Measurements from ENCODE around the gene GPR137. TPM values are rescaled to one million over a fixed set of nuclear protein-coding genes. Genes with fewer than 3 reads are reported as not detected.
A peak's percentile ranks its signal among the peaks of the same experiment; 100 is the strongest.
"Not testable (repeated sequence)": the region's sequence is repeated elsewhere in the genome, so short reads cannot be mapped to it uniquely, and the experiment has no call there.

Gene GPR137
- total RNA-seq, 2 donors from 2014 or later = 57.7 to 58.4 TPM

DNA sequence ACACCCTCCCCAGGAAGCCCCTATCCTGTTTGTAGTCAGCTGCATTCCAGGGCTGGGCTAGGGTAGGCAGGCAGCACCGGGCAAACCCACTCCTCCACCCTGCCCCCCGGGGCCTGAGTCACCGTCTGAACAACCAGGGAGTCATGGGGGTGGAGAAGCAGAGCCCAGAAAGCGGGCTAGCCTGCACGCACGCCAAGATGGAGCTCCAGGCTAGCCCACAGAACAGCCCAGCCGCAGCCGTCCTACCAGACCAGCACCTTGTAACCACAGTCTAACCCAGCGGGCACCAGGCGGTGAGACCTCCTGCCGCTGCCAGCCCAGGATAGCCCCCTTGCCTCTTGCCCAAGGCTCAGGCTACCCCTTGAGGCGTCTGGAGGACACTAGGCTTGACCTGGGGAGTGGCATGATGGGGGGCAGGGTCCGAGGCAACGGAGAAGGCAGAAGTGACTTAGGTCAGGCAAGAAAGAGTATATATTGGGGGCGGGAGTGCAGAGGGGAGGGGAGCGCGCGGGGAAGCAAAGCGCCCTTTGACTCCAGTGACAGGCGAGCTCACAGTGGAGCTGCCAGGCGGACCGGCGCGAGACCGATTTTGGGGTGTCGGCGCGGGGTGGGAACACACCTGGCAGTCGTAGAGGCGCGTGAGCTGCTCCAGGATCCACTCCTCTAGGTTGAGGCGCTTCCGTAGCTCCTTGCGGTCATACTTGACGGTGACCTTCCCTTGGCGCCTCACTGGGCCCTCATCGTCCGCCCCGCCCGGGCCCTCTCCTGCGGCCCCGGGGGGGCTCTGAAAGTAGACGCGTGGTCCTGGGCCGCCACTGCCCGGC, 39.6 kb upstream of the GPR137 start:
- peaks cover 28% of the 10 kb centered on the region for H3K4me1 Mint-ChIP-seq
- H3K27me3 Mint-ChIP-seq (ENCODE audit: insufficient read depth) = no peaks in the 10 kb centered on the region
- Histone ChIP-seq H3K4me3 (ENCODE audit: low read length) (peak overlapping the region; percentile 96), H3K9ac (ENCODE audit: extremely low read depth, low read length, poor library complexity, severe bottlenecking) (peak overlapping the region; percentile 82), H3K4me1 (ENCODE audit: control insufficient read depth, insufficient read depth, low read length) (peaks cover 15% of the 10 kb centered on the region), H3K9me3 (ENCODE audit: control insufficient read depth, low read length) (no peaks in the 10 kb centered on the region), H3K27me3 (ENCODE audit: control insufficient read depth, insufficient read depth, low read length, poor library complexity, severe bottlenecking) (no peaks in the 10 kb centered on the region), H3K27ac (ENCODE audit: low read depth, low read length) (peak overlapping the region; percentile 60), H3K36me3 (ENCODE audit: control insufficient read depth, insufficient read depth, low read length) (peaks cover 20% of the 10 kb centered on the region)
- H3K27ac Mint-ChIP-seq = peak overlapping the region; percentile 88
- no peaks in the 10 kb centered on the region for H3K9me3 Mint-ChIP-seq
- TF ChIP-seq, protein P1, sequence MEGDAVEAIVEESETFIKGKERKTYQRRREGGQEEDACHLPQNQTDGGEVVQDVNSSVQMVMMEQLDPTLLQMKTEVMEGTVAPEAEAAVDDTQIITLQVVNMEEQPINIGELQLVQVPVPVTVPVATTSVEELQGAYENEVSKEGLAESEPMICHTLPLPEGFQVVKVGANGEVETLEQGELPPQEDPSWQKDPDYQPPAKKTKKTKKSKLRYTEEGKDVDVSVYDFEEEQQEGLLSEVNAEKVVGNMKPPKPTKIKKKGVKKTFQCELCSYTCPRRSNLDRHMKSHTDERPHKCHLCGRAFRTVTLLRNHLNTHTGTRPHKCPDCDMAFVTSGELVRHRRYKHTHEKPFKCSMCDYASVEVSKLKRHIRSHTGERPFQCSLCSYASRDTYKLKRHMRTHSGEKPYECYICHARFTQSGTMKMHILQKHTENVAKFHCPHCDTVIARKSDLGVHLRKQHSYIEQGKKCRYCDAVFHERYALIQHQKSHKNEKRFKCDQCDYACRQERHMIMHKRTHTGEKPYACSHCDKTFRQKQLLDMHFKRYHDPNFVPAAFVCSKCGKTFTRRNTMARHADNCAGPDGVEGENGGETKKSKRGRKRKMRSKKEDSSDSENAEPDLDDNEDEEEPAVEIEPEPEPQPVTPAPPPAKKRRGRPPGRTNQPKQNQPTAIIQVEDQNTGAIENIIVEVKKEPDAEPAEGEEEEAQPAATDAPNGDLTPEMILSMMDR (conservative IDR thresholded peaks at IDR 0.05) = no peak
- WGBS, 2 experiments (ENCODE audit: insufficient coverage in 1 of 2, insufficient read length in 1 of 2) = 0% methylated on average over 16 to 46 of the region's 46 CpGs
- H3K36me3 Mint-ChIP-seq (ENCODE audit: low read depth) = peaks cover 16% of the 10 kb centered on the region
- H3K4me3 Mint-ChIP-seq = peak overlapping the region; percentile 86
- peak; percentile 80 for DNase-seq

DNA sequence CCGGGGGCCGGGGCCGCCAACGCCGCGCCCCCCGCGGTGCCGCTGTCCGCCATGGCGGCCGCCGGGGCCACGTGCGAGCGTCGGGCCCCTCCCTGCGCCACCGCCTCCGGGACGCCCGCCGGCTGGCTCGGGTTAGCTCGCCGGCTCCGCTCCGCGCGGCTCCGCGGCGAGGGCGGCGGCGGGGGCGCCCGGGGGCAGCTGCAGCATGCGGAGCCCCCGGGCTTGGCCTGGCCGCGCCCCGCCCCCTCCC, 39.1 kb upstream of the GPR137 start:
- H3K4me1 Mint-ChIP-seq = peaks cover 28% of the 10 kb centered on the region
- Histone ChIP-seq H3K4me1 (ENCODE audit: control insufficient read depth, insufficient read depth, low read length) (peaks cover 15% of the 10 kb centered on the region), H3K36me3 (ENCODE audit: control insufficient read depth, insufficient read depth, low read length) (peaks cover 20% of the 10 kb centered on the region), H3K4me3 (ENCODE audit: low read length) (peak overlapping the region; percentile 96)
- peak overlapping the region; percentile 86 for H3K4me3 Mint-ChIP-seq
- H3K27ac ChIP-seq (ENCODE audit: low read depth, low read length); H3K27me3 Mint-ChIP-seq (ENCODE audit: insufficient read depth); H3K27me3 ChIP-seq (ENCODE audit: control insufficient read depth, insufficient read depth, low read length, poor library complexity, severe bottlenecking); DNase-seq; H3K27ac Mint-ChIP-seq; H3K9me3 Mint-ChIP-seq; H3K9ac ChIP-seq (ENCODE audit: extremely low read depth, low read length, poor library complexity, severe bottlenecking); H3K9me3 ChIP-seq (ENCODE audit: control insufficient read depth, low read length): not testable (repeated sequence)
- WGBS, 2 experiments (ENCODE audit: insufficient coverage in 1 of 2, insufficient read length in 1 of 2) = 0% methylated on average over 37 of the region's 43 CpGs; no CpG with 5 or more reads in 1 of the 2 experiments
- peaks cover 16% of the 10 kb centered on the region for H3K36me3 Mint-ChIP-seq (ENCODE audit: low read depth)

DNA sequence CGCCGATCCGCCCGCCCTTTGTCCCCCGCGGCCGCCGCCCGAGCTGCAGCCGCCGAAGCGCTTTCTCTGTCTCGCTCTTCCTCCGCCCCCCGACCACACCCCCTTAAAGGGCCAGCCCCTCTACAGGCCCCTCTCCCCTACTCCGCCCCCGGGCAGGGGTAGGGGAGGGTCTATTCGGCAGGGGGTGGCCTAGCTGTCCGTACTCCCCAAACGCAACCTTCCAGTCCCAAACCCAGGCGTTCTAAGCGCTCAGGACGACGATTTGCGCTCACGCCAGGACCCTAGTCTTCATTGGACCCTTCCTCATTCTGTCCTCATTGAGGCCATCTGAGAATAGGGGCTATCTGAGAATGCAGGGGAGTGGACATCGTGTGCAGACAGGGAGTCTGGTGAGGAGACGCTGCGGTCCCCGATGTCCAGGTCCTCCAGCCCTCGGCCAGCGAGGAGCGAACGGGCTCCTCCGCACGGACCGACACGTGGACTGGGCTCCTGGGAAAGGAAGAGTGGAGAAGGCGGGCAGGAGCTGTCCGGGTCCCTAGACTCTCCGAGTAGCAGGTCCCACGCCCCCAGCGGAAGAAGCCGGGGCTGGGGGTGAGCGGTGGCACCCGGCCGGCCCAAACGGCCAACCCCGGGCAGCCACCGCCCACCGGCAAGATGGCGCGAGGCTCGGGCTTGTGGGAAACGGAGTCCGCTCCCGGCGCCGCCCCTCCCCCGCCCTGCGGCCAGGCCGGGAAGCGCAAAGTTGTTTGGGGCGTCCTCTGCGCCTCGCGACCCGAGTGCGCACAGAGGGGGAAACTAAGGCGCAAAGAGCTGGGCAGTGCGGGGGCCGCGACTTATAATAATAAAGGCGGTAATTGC, 38.5 kb upstream of the GPR137 start, which contains the start of gene PPP1R14B:
Gene PPP1R14B, minus strand, starts transcription at position 73 of the 858 bp plus-strand sequence. CDS start 270 bp downstream, outside the sequence.
- Mint-ChIP-seq H3K36me3 (ENCODE audit: low read depth) (peaks cover 16% of the 10 kb centered on the region), H3K27me3 (ENCODE audit: insufficient read depth) (no peaks in the 10 kb centered on the region), H3K4me3 (peak within 1 kb of the TSS; percentile 86), H3K4me1 (peaks cover 28% of the 10 kb centered on the region), H3K27ac (peak within 1 kb of the TSS; percentile 96), H3K9me3 (no peaks in the 10 kb centered on the region)
- peak within 1 kb of the TSS; percentile 97 for H3K4me3 ChIP-seq (ENCODE audit: low read length)
- H3K9me3 ChIP-seq (ENCODE audit: control insufficient read depth, low read length) = no peaks in the 10 kb centered on the region
- no peaks in the 10 kb centered on the region for H3K27me3 ChIP-seq (ENCODE audit: control insufficient read depth, insufficient read depth, low read length, poor library complexity, severe bottlenecking)
- H3K36me3 ChIP-seq (ENCODE audit: control insufficient read depth, insufficient read depth, low read length) = peaks cover 20% of the 10 kb centered on the region
- H3K27ac ChIP-seq (ENCODE audit: low read depth, low read length) = peak within 1 kb of the TSS; percentile 87
- peak within 1 kb of the TSS; percentile 82 for H3K9ac ChIP-seq (ENCODE audit: extremely low read depth, low read length, poor library complexity, severe bottlenecking)
- TF ChIP-seq, protein P1 (conservative IDR thresholded peaks at IDR 0.05) = peak; percentile 54
- peaks cover 15% of the 10 kb centered on the region for H3K4me1 ChIP-seq (ENCODE audit: control insufficient read depth, insufficient read depth, low read length)
- 0 to 1% methylated on average over 24 to 69 of the region's 74 CpGs for WGBS, 2 experiments (ENCODE audit: insufficient coverage in 1 of 2, insufficient read length in 1 of 2)
- DNase-seq = peak; percentile 96

Data from endodermal cell (in vitro differentiated cells).